Measurements from ENCODE around the gene OR4Q3.
"Not testable (repeated sequence)": the region's sequence is repeated elsewhere in the genome, so short reads cannot be mapped to it uniquely, and the experiment has no call there.

The OR4Q3 gene

GRCh38 chr14:19743256-19743655 is at the start of gene OR4Q3:
TSS of gene OR4Q3 (plus strand) at chr14:19743571.
- DNase-seq = no peak

GRCh38 chr14:19729359-19729758 is 14.0 kb upstream of the OR4Q3 start:
- DNase-seq = no peak

GRCh38 chr14:19729763-19730162 is 13.6 kb upstream of the OR4Q3 start:
- DNase-seq = no peak

GRCh38 chr14:19733893-19734292 is 9.5 kb upstream of the OR4Q3 start:
- not testable (repeated sequence) for DNase-seq

GRCh38 chr14:19752316-19752715 is 8.9 kb downstream of the OR4Q3 start:
- not testable (repeated sequence) for DNase-seq

GRCh38 chr14:19754172-19754571 is 10.8 kb downstream of the OR4Q3 start:
- no peak for DNase-seq

- not testable (repeated sequence) for DNase-seq
Measured at GRCh38 chr14:19771491-19771890, 28.1 kb downstream of the OR4Q3 start.

GRCh38 chr14:19771895-19772430 is 28.6 kb downstream of the OR4Q3 start:
- DNase-seq = peak; percentile 2

GRCh38 chr14:19772454-19772853 is 29.1 kb downstream of the OR4Q3 start:
- DNase-seq = not testable (repeated sequence)

- DNase-seq = not testable (repeated sequence)
Measured at GRCh38 chr14:19773204-19773603, 29.8 kb downstream of the OR4Q3 start, which contains the start of gene OR4M1. TSS of gene OR4M1 (plus strand) at chr14:19773504. CDS start at chr14:19780323, 6,819 bp downstream.

GRCh38 chr14:19775587-19775986 is 32.2 kb downstream of the OR4Q3 start:
- DNase-seq = no peak

GRCh38 chr14:19785848-19786247 is 42.5 kb downstream of the OR4Q3 start:
- not testable (repeated sequence) for DNase-seq

GRCh38 chr14:19787318-19787717 is 43.9 kb downstream of the OR4Q3 start:
- DNase-seq = not testable (repeated sequence)

- not testable (repeated sequence) for DNase-seq
Measured at GRCh38 chr14:19788150-19788549, 44.8 kb downstream of the OR4Q3 start.

- DNase-seq = not testable (repeated sequence)
Measured at GRCh38 chr14:19796520-19797108, 53.2 kb downstream of the OR4Q3 start.

Measured in OCI-M1 (cell line).